Esophagus (tissue), 2 donors: ENCODE data around the gene PDCD4. TPM values are rescaled to one million over a fixed set of nuclear protein-coding genes. Genes with fewer than 3 reads are reported as not detected.
A peak's percentile ranks its signal among the peaks of the same experiment; 100 is the strongest.
"Not testable (repeated sequence)": the region's sequence is repeated elsewhere in the genome, so short reads cannot be mapped to it uniquely, and the experiment has no call there.

ENCODE experiments used
- H3K27ac ChIP-seq, 2 donors: one replicate each; pipeline ENCODE4 v1.5.1; 2013; ENCODE audit warnings: low read depth in 2 of 2, mild to moderate bottlenecking in 2 of 2, inconsistent platforms in 1 of 2, low read length in 1 of 2, moderate library complexity in 1 of 2
- H3K27me3 ChIP-seq, 2 donors: one replicate each; pipeline ENCODE4 v1.6.1; 2013; ENCODE audit warnings: low read length in 2 of 2, control low read depth in 1 of 2, mild to moderate bottlenecking in 1 of 2; ENCODE audit not compliant: insufficient read depth in 2 of 2, control insufficient read depth in 1 of 2
- H3K36me3 ChIP-seq, 2 donors: one replicate each; pipeline ENCODE4 v1.6.1; 2013; ENCODE audit warnings: low read length in 1 of 2; ENCODE audit not compliant: control insufficient read depth in 2 of 2, insufficient read depth in 2 of 2
- H3K4me1 ChIP-seq, 2 donors: one replicate each; pipeline ENCODE4 v1.6.1; 2013; ENCODE audit warnings: low read length in 1 of 2; ENCODE audit not compliant: control insufficient read depth in 2 of 2, insufficient read depth in 2 of 2
- H3K4me3 ChIP-seq, 2 donors: one replicate each; pipeline ENCODE4 v1.5.1; 2013; ENCODE audit warnings: low read length in 2 of 2, mild to moderate bottlenecking in 2 of 2, low read depth in 1 of 2, moderate library complexity in 1 of 2
- H3K9me3 ChIP-seq, 2 donors: one replicate each; pipeline ENCODE4 v1.6.1; 2013; ENCODE audit warnings: mild to moderate bottlenecking in 2 of 2, low read depth in 1 of 2, low read length in 1 of 2, moderate library complexity in 1 of 2; ENCODE audit not compliant: control insufficient read depth in 2 of 2, insufficient read depth in 1 of 2
- WGBS, 2 donors: extraction: QIAGEN DNeasy Blood & Tissue Kit; methylation state at CpG; one replicate each; pipeline ENCODE4 v1.1.7; 2013; 5-methylcytosine and 5-hydroxymethylcytosine counted together
- polyA plus RNA-seq, 2 donors: library from polyadenylated mRNA; stranded (reverse); fragments of 200-250 nt; gene quantifications; one replicate each; pipeline ENCODE4 v1.2.3, GENCODE V29; 2013
- donor health status: healthy with polysubstance abuse.
- donor health status: Bipolar disorder and iron deficiency.

PDCD4 gene
- polyA plus RNA-seq, 2 donors = 116 to 203 TPM

GRCh38 chr10:110914431-110914830, 42.7 kb downstream of the PDCD4 start:
- 83 to 88% methylated on average over 2 of the region's 2 CpGs for WGBS, 2 donors
- H3K27me3 ChIP-seq = no peaks in the 10 kb centered on the region
- H3K4me3 ChIP-seq = no peak overlapping the region
- H3K9me3 ChIP-seq = no peaks in the 10 kb centered on the region
- H3K27ac ChIP-seq = no peak overlapping the region
- no peaks in the 10 kb centered on the region for H3K4me1 ChIP-seq
- H3K36me3 ChIP-seq = no peaks in the 10 kb centered on the region

GRCh38 chr10:110915035-110915434, 43.3 kb downstream of the PDCD4 start:
- no peaks in the 10 kb centered on the region for H3K27me3 ChIP-seq
- no peak overlapping the region for H3K27ac ChIP-seq
- 89 to 94% methylated on average over 6 of the region's 6 CpGs for WGBS, 2 donors
- H3K4me3 ChIP-seq = no peak overlapping the region
- no peaks in the 10 kb centered on the region for H3K36me3 ChIP-seq
- H3K9me3 ChIP-seq = no peaks in the 10 kb centered on the region
- no peaks in the 10 kb centered on the region for H3K4me1 ChIP-seq

GRCh38 chr10:110915600-110915999, 43.9 kb downstream of the PDCD4 start:
- not testable (repeated sequence) for H3K9me3 ChIP-seq, H3K4me1 ChIP-seq, H3K27me3 ChIP-seq, H3K36me3 ChIP-seq, H3K27ac ChIP-seq, H3K4me3 ChIP-seq
- WGBS, 2 donors = 84 to 92% methylated on average over 4 of the region's 4 CpGs

GRCh38 chr10:110916554-110917346, 45.0 kb downstream of the PDCD4 start:
- Histone ChIP-seq H3K9me3 (no peaks in the 10 kb centered on the region), H3K27me3 (no peaks in the 10 kb centered on the region), H3K4me3 (no peak overlapping the region), H3K4me1 (no peaks in the 10 kb centered on the region), H3K27ac (no peak overlapping the region), H3K36me3 (no peaks in the 10 kb centered on the region)
- 81 to 88% methylated on average over 3 of the region's 3 CpGs for WGBS, 2 donors

- no peaks in the 10 kb centered on the region for H3K4me1 ChIP-seq
- WGBS, 2 donors = 1% methylated on average over 15 of the region's 15 CpGs
- no peaks in the 10 kb centered on the region for H3K9me3 ChIP-seq
- peak overlapping the region; percentile 97 to 98 for H3K27ac ChIP-seq
- peak overlapping the region; percentile 54 to 77 for H3K4me3 ChIP-seq
- no peaks in the 10 kb centered on the region for H3K36me3 ChIP-seq
- no peaks in the 10 kb centered on the region for H3K27me3 ChIP-seq
Measured at GRCh38 chr10:110918269-110918642, 46.5 kb downstream of the PDCD4 start.

- Histone ChIP-seq H3K9me3 (no peaks in the 10 kb centered on the region), H3K4me3 (peak within 1 kb of the TSS; percentile 77 to 82), H3K4me1 (no peaks in the 10 kb centered on the region), H3K36me3 (no peaks in the 10 kb centered on the region), H3K27me3 (no peaks in the 10 kb centered on the region), H3K27ac (peak within 1 kb of the TSS; percentile 98)
- WGBS, 2 donors = 0 to 1% methylated on average over 40 of the region's 40 CpGs
Measured at GRCh38 chr10:110918643-110919348, 47.1 kb downstream of the PDCD4 start, which contains the start of gene BBIP1. TSS of gene BBIP1 (minus strand) at chr10:110919180. CDS start at chr10:110918157, 1,023 bp downstream.

- Histone ChIP-seq H3K4me1 (no peaks in the 10 kb centered on the region), H3K27me3 (no peaks in the 10 kb centered on the region)
- 0% methylated on average over 14 to 61 of the region's 61 CpGs for WGBS, 2 donors
Measured at GRCh38 chr10:110919349-110919931, 47.7 kb downstream of the PDCD4 start, which contains the start of gene SHOC2. TSS of gene SHOC2 (plus strand) at chr10:110919604. CDS start at chr10:110964359, 44,755 bp downstream.

GRCh38 chr10:110919971-110920881, 48.5 kb downstream of the PDCD4 start:
- Histone ChIP-seq H3K9me3 (no peaks in the 10 kb centered on the region), H3K4me1 (no peaks in the 10 kb centered on the region), H3K27me3 (no peaks in the 10 kb centered on the region), H3K27ac (peak overlapping the region; percentile 98), H3K4me3 (peak overlapping the region; percentile 76 to 82), H3K36me3 (no peaks in the 10 kb centered on the region)
- 0 to 1% methylated on average over 38 to 44 of the region's 44 CpGs for WGBS, 2 donors

More at GRCh38 chr10:110919349-110919931, 47.7 kb downstream of the PDCD4 start, which contains the start of gene SHOC2:
- H3K36me3 ChIP-seq = no peaks in the 10 kb centered on the region
- H3K9me3 ChIP-seq = no peaks in the 10 kb centered on the region
- H3K4me3 ChIP-seq = peak within 1 kb of the TSS; percentile 77 to 82
- peak within 1 kb of the TSS; percentile 98 for H3K27ac ChIP-seq
